T-helper 17 cell (primary cell): ENCODE measurements around the gene FCRL4. TPM values are rescaled to one million over a fixed set of nuclear protein-coding genes. Genes with fewer than 3 reads are reported as not detected.

ENCODE experiments used
- ATAC-seq: fragments of 150-1000 bp; cut with Tn5 transposase; 2 replicates; pipeline ENCODE4 v1.10.0; 2021; ENCODE audit warnings: mild to moderate bottlenecking, moderate library complexity
- DNase-seq, 3 donors: peaks; one replicate each; pipeline versions ENCODE4 v3.0.0 to v3.0.0-alpha.2; 2020 to 2021
- H3K9me3 ChIP-seq: one replicate; pipeline ENCODE4 v1.7.0; 2013; ENCODE audit warnings: low read length, mild to moderate bottlenecking; ENCODE audit not compliant: control insufficient read depth, poor library complexity, severe bottlenecking
- H3K27ac Mint-ChIP-seq: one replicate; pipeline ENCODE4 v1.8.0; 2022; ENCODE audit warnings: mild to moderate bottlenecking, moderate library complexity, mixed read lengths
- H3K27me3 Mint-ChIP-seq: one replicate; pipeline ENCODE4 v1.8.0; 2022; ENCODE audit warnings: mixed read lengths
- H3K36me3 Mint-ChIP-seq: one replicate; pipeline ENCODE4 v1.8.0; 2022; ENCODE audit warnings: low read depth, mixed read lengths
- H3K4me1 Mint-ChIP-seq: one replicate; pipeline ENCODE4 v1.8.0; 2022; ENCODE audit warnings: mild to moderate bottlenecking, mixed read lengths
- H3K4me3 Mint-ChIP-seq: one replicate; pipeline ENCODE4 v1.8.0; 2022; ENCODE audit warnings: mild to moderate bottlenecking, moderate library complexity, mixed read lengths
- total RNA-seq, 4 donors: library from RNA in 2 of 4; stranded (reverse) in 2 of 4; gene quantifications; one replicate each; pipeline ENCODE4 v1.2.3 and lab custom pipeline; 2022 to 2026

Gene FCRL4
- total RNA-seq, 2 donors from 2014 or later = not detected

DNA sequence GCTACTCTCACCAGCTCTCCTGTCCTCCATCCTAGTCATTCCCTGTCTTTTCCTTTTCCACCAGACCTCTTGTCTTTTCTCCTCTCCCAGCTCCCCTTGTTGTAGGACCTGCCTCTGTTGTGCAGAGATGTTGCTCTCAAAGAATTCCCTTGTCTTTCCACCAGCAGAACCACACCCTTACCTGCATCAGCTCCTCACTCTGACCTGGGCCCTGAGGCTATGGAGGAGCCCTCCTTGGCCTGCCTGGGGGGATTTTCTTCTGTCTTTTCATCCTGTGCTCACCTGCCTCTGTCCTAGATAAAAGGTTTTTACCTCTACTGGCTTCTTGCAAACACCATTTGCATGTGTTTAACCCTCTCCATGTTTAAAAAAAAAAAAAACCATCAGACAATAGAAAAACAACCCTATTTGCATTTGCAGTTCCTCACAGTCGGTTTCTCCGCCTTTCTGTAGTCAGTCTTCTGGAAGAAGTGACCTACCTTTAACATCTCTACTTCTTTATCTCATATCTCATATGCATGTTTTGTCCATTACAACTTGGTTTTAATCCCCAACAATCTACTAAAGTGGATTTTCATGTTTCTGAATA is 57.6 kb downstream of the FCRL4 start:
- H3K4me3 Mint-ChIP-seq = no peak overlapping the region
- no peaks in the 10 kb centered on the region for H3K9me3 ChIP-seq
- no peak overlapping the region for H3K27ac Mint-ChIP-seq
- DNase-seq (no peak), ATAC-seq (no peak)
- H3K4me1 Mint-ChIP-seq = no peaks in the 10 kb centered on the region
- peaks cover 74% of the 10 kb centered on the region for H3K27me3 Mint-ChIP-seq
- H3K36me3 Mint-ChIP-seq = no peaks in the 10 kb centered on the region

DNA sequence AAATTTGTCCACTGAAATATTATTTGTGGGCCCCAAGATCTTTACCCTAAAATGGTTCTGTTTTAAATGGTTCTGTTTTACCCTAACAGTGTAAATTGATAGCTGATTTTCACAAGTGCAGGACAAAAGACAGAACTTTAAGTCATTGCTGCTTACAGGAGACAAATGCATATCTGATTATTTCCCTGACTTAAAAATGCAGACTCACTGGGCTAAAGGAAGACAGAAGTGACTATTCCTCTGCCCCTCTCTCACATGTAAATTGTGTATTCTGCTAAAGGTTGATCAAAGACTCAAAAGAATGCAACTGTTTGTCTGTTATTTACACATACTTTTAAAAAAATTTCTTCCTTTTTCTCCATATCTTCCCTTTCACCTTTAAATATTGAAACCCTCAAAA is 58.3 kb downstream of the FCRL4 start:
- DNase-seq (no peak), ATAC-seq (no peak)
- Mint-ChIP-seq H3K36me3 (no peaks in the 10 kb centered on the region), H3K4me1 (no peaks in the 10 kb centered on the region), H3K4me3 (no peak overlapping the region), H3K27ac (no peak overlapping the region), H3K27me3 (peaks cover 71% of the 10 kb centered on the region)
- H3K9me3 ChIP-seq = no peaks in the 10 kb centered on the region

DNA sequence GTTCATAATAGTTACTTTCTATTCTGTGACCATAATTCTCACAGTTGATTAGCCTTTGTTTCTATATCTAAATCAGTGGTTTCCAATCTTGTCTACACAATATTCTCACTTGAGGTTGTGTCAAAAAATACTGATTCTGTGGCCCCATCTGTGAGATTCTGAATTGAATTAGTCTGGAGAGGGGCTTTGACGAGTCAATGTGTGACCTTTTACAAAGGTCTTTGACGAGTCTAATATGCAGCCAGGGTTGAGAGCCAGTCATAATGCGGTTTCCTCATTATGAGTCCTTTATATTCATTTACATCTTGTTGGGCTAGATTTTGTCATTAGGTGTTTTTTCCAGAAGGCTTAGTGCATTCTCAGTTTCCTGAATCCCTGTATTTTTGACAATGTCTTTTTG is 65.3 kb downstream of the FCRL4 start:
- H3K9me3 ChIP-seq = no peaks in the 10 kb centered on the region
- H3K36me3 Mint-ChIP-seq = no peaks in the 10 kb centered on the region
- H3K4me3 Mint-ChIP-seq = no peak overlapping the region
- ATAC-seq (no peak), DNase-seq (no peak)
- no peak overlapping the region for H3K27ac Mint-ChIP-seq
- H3K27me3 Mint-ChIP-seq = peaks cover 49% of the 10 kb centered on the region
- H3K4me1 Mint-ChIP-seq = no peaks in the 10 kb centered on the region

DNA sequence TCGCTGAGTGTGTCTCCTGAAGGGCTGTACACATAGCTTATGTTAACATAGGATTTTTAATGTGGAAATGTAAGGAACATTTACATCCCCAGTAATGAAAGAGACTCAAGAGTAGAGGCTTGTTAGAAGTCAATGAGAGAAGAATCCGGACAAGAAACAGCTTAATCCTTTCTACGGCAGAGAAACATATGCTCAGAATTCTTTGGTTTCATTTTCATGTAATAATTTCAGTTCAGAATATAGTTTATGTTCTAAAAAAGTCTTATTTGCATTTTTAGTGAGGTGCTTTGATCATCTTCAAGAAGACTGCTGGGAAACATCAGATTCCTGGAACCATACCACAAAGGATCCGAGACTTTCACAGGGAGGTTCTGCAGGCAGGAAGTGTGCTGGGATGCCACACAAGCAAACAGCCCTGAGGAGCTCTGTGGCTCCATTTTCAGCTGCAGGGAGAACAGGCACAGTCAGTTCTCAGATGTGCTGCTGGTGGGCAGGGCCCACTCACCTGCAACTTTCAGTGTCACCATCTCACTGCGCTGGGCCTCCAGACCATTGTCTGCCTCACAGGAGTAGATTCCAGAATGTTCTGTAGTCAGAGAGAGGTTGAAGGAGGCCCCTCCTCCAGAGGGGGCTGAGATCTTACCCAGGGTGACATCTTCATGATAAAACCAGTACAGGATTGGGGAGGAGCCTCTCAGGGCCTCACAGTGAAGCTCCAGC is 74.0 kb downstream of the FCRL4 start:
- Mint-ChIP-seq H3K36me3 (no peaks in the 10 kb centered on the region), H3K4me3 (peak overlapping the region; percentile 31), H3K27me3 (peaks cover 29% of the 10 kb centered on the region), H3K4me1 (peaks cover 10% of the 10 kb centered on the region), H3K27ac (peak overlapping the region; percentile 24)
- ATAC-seq (no peak), DNase-seq (no peak)
- H3K9me3 ChIP-seq = no peaks in the 10 kb centered on the region

Other genes starting within 250 kb of the FCRL4 start
- gene FCRL5, start 45.6 kb downstream of the FCRL4 start, total RNA-seq = 1 to 10 TPM in 1 of 2 donors, not detected in 1; 3.2 TPM
- 1 to 10 TPM; 3.4 to 8.8 TPM for gene FCRL3, start 102.7 kb upstream of the FCRL4 start, total RNA-seq
- 1 to 10 TPM in 1 of 2 donors, under 1 TPM in 1; 0.44 to 3.9 TPM for gene FCRL2, start 179.0 kb upstream of the FCRL4 start, total RNA-seq
- 10 to 100 TPM in 1 of 2 donors, 1 to 10 TPM in 1; 1.0 to 22.4 TPM for gene FCRL1, start 222.0 kb upstream of the FCRL4 start, total RNA-seq
- not detected for gene CD5L, start 243.7 kb upstream of the FCRL4 start, total RNA-seq